Brain pericyte (primary cell): ENCODE measurements around the gene TUFM.
"Not testable (repeated sequence)": the region's sequence is repeated elsewhere in the genome, so short reads cannot be mapped to it uniquely, and the experiment has no call there.

Source experiments
- DNase-seq: peaks from one replicate; pipeline ENCODE4 v3.0.0-alpha.2; 2012; ENCODE audit warnings: low read depth, low spot score

The TUFM gene

DNA sequence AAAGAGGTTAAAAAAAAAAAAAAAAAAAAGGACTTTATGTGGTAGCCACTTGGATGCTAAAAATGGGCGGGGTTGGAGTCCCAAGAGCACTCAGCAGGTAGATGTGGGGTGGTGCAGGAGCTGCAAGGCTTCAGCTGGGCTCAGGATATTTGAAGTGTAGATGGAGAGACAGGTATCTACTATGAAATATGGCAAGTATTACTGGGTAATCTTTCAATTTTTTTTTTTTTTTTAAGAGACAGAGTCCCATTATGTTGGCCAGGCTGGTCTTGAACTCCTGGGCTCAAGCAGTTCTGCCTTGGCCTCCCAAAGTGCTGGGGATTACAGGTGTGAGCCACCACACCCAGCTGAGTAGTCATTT is 7.6 kb downstream of the TUFM start:
- no peak for DNase-seq

DNA sequence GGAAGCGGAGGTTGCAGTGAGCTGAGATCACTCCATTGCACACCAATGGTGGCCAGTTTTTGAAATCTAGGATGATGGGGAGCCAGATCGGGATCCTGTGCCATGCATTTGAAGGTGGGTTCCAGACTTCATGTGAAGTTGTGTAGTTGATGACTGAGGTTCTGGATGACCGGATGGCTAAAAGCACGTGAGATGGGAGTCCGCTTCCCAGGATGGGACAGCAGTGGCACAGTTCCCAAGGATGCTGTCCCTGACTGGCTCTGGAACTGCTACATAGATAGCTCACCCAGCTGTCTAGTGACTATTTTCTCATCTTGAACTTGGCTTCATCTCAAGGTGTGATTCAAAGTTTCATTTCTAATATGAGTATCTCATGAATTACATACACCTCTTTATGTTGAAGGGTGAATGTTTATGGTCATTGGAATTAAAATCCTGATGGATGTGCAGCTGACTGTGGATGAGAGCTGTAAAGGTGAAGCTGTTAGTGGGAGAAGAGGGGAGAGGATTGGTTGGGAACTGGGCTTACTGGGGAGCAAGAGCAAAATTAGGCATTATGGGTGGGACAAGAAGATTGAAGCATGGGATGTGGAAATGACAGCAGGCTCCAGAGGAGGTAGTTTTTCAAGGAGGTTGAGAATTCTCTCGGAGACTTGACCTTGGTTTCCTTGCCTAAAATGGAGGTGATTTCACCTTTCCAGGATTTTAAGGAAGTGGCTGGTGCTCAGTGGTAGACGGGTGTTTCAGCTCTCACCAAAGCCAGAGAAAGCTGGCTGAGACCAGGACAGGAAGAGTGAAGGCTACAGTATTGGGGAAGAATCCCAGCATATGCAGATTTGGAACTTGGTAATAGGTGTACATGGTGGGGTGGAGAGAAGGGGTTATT is 8.2 kb downstream of the TUFM start:
- no peak for DNase-seq

DNA sequence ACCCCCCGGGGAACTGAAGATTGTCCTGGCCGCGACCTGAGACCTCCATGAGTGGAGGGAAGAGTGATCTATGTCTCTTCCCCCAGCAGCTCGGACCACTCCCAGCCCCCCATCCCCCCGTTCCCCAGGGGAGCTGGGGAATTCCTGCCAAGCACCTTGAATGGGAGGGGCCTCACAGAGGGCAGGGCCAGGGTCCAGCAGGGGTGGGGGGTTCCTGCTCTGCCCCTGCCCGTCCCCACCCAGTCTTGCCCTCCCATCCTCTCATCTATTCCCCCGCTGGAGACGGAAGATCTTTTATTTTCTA is 9.4 kb downstream of the TUFM start:
- DNase-seq = no peak

DNA sequence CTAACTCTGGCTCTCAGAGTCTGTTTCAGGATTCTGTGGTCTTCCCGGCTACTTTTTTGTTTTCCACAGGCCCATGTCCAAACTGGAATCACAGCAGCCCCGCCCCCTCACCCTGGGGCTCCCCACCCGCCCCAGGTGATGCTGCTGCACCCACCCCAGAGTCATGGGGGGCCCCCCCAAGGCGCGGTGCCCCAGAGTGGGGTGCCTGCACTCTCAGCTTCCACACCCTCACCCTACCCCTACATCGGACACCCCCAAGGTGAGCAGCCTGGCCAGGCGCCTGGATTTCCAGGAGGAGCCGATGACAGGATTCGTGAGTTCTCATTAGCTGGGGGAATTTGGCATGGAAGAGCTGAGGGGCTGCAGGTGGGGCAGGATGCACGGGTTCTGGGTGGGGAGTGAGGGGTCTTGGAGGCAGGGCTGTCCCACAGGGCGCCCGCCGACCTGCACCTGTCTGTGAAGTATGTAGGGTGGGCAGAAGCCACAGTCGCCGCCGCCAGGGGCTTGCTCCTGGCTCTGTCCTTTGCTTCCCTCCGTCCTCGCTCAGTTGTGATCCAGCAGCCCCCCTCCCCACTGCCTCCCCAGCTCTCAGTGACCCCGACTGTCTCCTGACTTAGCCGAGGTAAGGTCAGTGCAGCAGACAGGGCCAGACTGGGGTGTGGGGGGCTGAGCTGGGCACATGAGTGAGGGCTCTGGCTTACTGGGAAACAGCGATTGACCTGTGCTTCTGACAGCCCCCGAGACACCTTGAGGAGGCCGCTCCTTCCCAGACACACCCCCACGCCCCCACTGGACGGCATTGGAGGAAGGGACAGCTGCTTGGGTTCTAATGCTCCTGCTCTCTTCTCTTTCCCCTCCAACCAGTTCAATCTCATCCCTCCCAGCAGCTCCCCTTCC is 10.0 kb downstream of the TUFM start:
- DNase-seq = no peak

DNA sequence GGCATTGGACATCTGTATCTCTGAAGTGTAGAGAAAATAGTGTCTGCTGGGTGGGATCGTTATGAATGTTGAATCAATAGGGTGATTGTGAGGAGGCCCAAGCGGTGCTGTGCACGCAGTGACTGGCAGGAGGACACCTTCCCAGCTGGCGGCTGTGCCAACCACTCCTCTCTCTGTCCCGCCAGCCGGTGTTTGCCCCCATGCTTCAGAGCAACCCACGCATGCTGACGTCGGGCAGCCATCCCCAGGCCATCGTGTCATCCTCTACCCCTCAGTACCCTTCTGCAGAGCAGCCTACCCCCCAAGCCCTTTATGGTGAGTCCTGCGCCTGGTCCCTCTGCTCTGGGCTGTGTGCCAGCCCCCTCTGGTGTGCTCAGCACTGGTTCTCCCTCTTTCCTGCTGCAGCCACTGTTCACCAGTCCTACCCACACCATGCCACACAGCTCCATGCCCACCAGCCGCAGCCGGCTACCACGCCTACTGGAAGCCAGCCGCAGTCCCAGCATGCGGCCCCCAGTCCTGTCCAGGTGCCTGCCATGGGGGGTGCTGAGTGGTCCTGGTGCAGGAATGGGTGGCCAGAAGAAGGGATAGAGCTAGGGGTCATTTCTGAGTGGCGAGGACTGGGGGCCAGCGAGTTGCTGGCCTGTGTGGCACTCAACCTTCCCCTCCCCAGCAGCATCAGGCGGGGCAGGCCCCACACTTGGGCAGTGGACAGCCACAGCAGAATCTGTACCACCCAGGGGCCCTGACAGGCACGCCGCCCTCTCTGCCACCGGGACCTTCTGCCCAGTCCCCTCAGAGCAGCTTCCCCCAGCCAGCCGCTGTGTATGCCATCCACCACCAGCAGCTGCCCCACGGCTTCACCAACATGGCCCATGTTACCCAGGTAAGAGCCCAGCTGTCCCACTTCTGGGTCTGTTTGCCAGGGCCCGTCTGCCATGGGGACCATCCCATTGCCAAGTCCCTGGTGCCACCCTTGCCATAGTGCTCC is 11.0 kb downstream of the TUFM start:
- DNase-seq = no peak

DNA sequence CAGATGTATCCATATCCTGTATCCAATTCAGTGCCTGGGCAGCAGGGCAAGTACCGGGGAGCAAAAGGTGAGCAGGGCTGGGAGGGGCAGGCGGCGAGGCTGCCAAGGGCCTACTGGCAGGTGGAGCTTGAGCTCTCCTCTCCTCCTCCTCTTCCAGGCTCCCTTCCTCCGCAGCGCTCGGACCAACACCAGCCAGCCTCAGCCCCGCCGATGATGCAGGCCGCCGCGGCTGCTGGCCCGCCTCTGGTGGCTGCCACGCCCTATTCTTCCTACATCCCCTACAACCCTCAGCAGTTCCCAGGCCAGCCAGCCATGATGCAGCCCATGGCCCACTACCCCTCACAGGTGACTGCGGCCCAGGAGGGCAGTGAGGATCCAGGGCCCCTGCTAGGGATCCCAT is 11.8 kb downstream of the TUFM start:
- no peak for DNase-seq

DNA sequence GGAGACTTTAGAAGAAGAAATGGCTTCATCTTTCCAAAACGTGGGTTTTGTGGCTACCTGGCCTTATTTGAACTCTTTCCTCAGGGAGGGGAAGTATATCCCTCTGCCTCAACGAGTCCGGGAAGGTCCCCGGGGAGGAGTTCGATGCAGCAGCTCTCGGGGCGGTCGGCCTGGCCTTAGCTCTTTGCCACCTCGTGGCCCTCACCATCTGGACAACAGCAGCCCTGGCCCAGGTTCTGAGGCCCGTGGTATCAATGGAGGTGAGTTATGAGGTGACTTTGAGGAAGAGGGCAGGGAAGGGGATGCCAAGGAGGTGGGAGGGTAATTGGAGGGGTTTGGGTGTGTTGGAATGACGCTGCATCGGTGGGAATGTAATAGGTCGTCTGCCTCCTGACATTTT is 15.6 kb downstream of the TUFM start:
- DNase-seq = no peak

DNA sequence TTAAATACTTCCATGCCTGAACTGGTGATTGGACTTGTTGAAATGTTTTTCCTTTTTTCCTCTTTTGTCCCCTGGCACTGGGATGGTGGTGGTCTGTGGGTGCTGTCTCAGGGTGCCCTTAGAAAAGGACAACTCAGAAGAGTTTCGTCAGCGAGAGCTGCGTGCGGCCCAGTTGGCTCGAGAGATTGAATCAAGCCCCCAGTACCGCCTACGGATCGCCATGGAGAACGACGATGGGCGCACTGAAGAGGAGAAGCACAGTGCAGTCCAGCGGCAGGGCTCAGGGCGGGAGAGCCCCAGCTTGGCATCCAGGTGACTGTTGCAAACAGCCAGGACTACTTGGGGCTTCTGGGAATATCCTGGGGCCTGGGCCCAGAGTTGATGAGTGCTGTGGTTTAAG is 16.4 kb downstream of the TUFM start:
- no peak for DNase-seq

DNA sequence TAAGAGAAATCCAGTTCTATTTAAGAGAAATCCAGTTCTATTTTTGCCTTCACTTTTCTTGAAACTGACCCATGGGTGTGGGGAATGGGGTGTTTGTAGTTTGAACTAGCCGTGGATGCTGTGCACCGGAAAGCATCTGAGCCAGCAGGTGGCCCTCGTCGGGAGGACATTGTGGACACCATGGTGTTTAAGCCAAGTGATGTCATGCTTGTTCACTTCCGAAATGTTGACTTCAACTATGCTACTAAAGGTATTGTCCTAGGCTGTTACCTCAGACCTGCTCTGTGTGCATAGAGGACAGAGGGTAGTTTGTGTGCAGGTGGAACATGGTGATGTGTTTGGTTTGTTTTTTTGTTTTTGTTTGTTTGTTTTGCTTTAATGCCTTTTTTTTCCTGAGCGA is 20.0 kb downstream of the TUFM start:
- DNase-seq = no peak

DNA sequence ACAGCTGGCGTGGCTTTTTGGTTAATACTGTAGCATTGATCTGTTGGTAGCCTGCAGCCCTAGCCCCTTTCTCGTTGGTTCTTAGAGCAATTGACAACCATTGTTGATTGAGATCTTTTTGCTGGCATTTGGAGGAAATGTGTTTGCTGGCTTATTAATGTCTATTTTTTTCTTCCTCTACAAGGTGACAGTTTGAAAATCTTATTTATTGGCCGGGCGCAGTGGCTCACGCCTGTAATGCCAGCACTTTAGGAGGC is 21.5 kb downstream of the TUFM start:
- DNase-seq = no peak

DNA sequence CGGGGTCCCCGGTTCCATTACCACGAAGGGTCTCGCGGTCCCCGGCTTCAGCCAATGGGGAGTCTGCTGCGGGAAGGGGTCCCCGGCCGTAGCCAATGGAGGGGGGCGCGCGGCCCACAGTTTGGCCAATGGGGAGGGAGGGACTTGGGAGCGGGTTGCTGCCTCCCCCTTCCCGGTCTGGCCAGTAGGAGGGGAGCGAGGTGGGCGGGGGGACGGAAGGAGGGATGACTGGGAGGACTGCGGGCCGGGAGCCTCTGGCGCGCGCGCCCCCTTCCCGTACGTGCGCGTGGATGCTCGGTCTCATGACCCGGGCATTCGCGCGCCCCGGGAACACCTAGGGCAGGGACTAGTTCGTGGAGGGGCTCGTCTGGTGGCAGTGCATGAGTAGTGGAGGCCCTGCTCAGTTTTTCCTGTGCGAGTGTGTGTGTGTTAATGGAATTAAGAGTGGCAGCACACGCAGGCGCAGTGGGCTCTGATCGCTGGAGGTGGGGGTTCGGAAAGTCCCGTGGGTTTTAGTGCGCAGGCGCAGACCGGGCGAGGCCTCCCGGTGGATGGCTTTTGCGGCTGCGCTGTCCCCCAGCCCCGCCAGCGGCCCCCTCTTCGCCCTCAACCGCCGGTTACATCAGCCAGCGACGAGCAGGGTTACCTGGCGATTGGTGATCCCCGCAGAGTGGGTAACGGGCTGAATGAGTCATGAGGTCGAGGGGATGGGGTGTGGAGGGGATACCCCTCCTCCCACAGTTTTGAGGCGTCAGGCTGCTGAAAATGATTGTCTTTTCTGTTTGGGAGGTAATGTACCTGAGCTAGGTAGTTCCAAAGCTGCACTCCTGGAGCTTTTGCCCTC is 22.1 kb downstream of the TUFM start:
- peak; percentile 92 for DNase-seq

DNA sequence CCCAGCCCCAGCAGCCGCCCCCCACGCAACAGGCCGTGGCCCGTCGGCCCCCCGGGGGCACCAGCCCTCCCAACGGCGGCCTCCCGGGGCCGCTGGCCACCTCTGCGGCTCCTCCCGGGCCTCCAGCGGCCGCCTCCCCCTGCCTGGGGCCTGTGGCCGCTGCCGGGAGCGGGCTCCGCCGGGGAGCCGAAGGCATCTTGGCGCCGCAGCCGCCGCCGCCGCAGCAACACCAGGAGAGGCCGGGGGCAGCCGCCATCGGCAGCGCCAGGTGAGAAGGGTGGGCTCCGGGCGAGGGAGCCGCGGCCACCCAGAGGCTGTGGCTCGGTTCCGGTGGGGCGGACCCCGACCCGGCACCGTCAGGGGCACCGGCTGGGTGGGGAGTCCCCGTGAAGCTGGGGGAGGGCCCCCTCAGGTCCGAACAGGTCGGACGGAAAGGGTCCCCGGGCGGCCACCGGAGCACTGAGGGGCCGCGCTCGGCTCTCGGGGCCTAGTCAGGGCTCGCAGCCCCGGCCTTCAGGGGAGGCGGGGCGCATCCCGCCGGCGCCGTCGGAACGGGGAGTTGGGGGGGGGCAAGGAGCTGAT is 22.8 kb downstream of the TUFM start:
- no peak for DNase-seq

DNA sequence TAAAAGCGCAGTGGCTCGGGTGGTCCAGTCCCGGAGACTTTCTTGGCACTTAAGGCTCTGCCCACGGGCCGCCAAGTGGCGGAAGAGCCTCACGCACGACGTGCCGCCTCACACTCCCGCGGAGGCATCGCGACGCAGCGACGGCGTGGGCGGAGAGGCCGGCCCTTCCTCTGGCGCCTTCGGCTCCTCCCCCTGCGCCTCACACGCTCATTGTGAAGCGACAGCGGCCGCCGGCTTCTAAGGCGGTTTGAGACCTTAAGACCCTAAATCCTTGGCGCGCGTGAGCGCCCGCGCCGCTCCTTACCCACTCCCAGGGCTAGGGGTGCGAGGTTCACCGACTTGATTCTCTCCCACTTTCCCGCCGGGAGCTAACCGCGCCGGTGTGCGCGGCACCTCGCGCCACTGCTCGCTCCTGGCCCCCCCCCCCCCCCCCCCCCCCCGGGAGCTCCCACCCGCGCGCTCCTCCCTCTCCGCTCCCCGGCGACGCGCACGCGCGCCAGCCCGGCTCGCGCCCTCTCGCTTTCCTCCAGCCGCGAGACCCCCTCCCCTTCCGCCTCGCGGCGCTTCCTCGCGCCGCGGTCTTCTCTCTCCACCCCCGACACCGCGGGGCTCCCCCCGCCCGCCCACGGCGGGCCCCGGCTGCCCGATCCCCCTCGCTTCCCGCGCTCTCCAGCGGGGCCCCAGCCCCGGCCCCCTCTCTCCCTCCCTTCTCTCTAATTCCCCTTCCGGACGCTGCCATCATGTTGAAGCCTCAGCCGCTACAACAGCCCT is 23.4 kb downstream of the TUFM start, which contains the start of gene ATXN2L:
ATXN2L (plus strand) TSS at position 480 of the 771 bp plus-strand sequence; CDS start at position 741, 261 bp downstream.
- DNase-seq = peak; percentile 91

DNA sequence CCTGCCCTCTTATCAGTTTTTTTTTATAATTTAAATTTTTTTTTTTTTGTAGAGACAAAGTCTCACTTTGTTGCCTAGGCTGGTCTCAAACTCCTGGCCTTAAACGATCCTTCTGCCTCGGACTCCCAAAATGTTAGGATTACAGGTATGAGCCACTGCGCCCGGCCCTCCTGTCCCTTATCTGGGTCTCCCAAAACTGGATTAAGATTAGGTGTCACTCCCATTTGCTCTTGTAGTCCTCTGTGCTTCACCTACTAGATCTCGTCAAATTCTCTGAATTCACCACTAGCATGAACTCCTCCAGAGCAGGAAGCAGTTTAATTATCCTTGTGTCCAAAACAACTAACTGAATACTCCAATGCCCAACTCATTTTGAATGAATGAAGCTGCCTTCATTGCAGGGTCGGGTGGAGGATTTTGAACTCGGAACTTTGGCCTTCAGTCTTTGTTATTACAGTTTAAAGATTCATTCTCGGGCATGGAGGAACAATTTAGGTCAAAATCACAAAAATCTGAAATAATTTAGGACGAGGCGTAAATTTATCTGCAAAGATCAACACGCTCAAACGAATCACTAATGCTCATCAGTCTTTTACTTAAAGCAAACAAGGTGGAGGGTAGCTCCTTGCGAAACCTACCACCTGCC is 24.2 kb downstream of the TUFM start:
- no peak for DNase-seq

DNA sequence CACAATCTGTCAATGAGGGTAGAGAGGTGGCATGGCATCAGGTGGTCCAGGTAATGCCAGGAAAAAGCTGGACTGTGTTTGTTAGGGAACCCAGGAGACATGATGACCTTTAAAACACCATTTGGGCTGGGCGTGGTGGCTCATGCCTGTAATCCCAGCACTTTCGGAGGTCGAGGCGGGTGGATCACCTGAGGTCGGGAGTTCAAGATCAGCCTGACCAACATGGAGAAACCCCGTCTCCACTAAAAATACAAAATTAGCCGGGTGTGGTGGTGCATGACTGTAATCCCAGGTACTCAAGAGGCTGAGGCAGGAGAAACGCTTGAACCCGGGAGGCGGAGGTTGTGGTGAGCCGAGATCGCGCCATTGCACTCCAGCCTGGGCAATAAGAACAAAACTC is 25.6 kb downstream of the TUFM start:
- not testable (repeated sequence) for DNase-seq

DNA sequence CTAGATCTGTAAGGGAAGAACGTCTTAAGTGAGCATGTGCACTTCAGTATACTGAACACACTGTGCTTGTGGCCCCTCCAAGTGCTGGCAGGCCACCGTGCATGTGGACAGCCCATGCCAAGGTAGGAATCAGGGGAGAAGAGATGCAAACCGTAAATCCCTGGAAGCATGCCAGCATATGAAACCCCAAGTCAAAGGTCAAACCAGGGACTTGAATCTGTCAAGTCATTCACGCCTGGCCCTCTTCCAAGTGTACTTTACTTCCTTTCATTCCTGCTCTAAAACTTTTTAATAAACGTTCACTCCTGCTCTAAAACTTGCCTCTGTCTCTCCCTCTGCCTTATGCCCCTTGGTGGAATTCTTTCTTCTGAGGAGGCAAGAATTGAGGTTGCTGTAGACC is 26.1 kb downstream of the TUFM start:
- no peak for DNase-seq

DNA sequence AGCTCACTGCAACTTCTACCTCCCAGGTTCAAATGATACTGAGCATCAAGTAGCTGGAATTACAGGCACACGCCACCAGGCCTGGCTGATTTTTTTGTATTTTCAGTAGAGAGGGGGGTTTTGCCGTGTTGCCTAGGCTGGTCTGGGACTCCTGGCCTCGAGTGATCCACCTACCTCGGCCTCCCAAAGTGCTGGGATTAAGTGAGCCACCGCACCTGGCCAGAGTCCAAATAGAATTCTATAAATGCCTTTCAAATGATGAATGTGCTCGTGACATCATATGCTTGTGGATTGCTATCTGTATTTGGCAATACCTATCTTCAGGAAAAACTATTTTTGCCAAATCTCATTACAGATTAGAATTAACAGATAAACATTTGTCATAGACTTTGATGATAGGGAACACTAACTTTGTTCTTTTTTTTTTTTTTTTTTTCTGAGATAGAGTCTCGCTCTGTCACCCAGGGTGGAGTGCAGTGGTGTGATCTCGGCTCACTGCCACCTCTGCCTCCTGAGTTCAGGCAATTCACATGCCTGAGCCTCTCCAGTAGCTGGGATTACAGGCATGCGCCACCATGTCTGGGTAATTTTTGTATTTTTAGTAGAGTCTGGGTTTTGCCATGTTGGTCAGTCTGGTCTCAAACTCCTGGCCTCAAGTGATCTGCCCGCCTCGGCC is 38.6 kb downstream of the TUFM start:
- DNase-seq = not testable (repeated sequence)

DNA sequence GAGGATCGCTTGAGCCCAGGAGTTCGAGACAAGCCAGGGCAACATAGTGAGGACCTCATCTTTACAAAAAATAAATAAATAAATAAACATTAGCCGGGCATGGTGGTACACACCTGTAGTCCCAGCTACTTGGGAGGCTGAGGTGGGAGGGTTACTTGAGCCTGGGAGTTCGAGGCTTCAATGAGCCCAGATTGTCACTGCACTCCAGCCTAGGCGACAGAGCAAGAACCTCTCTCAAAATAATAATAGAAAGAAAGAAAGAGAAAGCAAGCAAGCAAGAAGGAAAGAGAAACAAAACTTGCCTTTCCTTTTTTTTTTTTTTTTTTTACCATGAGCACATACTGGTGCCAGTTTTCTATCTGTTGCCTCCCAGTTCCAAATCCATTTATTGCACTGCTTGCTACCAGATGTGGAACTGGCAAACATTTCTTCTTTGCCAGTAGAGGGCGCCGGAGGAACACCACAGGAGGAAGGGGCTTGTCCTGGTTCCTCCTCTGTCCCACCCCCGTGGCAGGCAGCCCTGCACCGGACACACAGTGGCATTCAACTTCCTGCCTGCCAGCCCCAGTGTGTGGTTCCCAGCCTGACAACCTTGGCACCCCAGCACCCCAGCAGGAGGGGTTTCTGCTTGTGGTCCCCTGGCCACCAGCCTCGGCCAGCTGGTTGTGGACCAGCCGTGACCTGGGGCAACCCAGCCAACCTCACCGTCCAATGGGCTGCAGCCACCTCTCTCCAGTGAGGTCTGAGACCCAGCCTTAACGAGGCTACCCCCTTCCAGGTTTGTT is 43.7 kb downstream of the TUFM start:
- DNase-seq = not testable (repeated sequence)
